SK-N-MC (cell line): Measurements from ENCODE around the gene OR52H1.

Source experiments
- DNase-seq: peaks from one replicate; pipeline ENCODE4 v3.0.0-alpha.2; 2011; ENCODE audit warnings: low read depth, low spot score
- H3K27ac ChIP-seq: fragments of 200-600 bp; sonication (generic); 2 replicates; pipeline ENCODE4 v1.5.1; 2016; ENCODE audit warnings: mixed run types
- H3K36me3 ChIP-seq: fragments of 200-600 bp; sonication (generic); 2 replicates; pipeline ENCODE4 v1.6.1; 2017; ENCODE audit warnings: antibody characterized with exemption, low read length, mixed read lengths; ENCODE audit not compliant: insufficient read depth
- H3K4me3 ChIP-seq: fragments of 200-600 bp; sonication (generic); 2 replicates; pipeline ENCODE4 v1.5.1; 2016
- H3K9ac ChIP-seq: fragments of 200-600 bp; sonication (generic); 2 replicates; pipeline ENCODE4 v1.8.0; 2017; ENCODE audit warnings: mixed run types, mixed read lengths; ENCODE audit not compliant: insufficient read length
- H3K9me3 ChIP-seq: fragments of 200-600 bp; sonication (generic); 2 replicates; pipeline ENCODE4 v1.6.1; 2017; ENCODE audit warnings: low read depth, mild to moderate bottlenecking, antibody characterized with exemption, low read length, moderate library complexity, mixed read lengths
- EZH2 ChIP-seq: fragments of 200-600 bp; sonication (generic); IDR thresholded peaks from one replicate; pipeline ENCODE4 v1.6.1; 2017; ENCODE audit warnings: antibody characterized with exemption
- FOXP2 ChIP-seq: optimal IDR thresholded peaks from 2 replicates; pipeline ENCODE3; 2011; ENCODE audit warnings: mild to moderate bottlenecking, moderate library complexity; ENCODE audit not compliant: insufficient read depth; ENCODE audit errors: extremely low read length, control extremely low read depth
- POLR2AphosphoS5 ChIP-seq: IDR thresholded peaks from 2 replicates; pipeline ENCODE4 v1.6.1; 2012; ENCODE audit warnings: mild to moderate bottlenecking, low read depth, low read length, borderline replicate concordance

OR52H1 gene

GRCh38 chr11:5505363-5506048, 42.8 kb downstream of the OR52H1 start:
- H3K27ac ChIP-seq: no peak overlapping the region
- no peak overlapping the region for H3K9ac ChIP-seq
- no peak for DNase-seq
- no peaks in the 10 kb centered on the region for H3K36me3 ChIP-seq
- TF ChIP-seq POLR2AphosphoS5 (no peak), EZH2 (no peak), FOXP2 (no peak)
- H3K4me3 ChIP-seq: no peak overlapping the region
- H3K9me3 ChIP-seq: no peaks in the 10 kb centered on the region

GRCh38 chr11:5504403-5504921, 43.9 kb downstream of the OR52H1 start:
- no peak overlapping the region for H3K9ac ChIP-seq
- H3K4me3 ChIP-seq: no peak overlapping the region
- no peaks in the 10 kb centered on the region for H3K36me3 ChIP-seq
- H3K27ac ChIP-seq: no peak overlapping the region
- H3K9me3 ChIP-seq: no peaks in the 10 kb centered on the region
- no peak for TF ChIP-seq FOXP2
- TF ChIP-seq EZH2: no peak
- DNase-seq: no peak

GRCh38 chr11:5500393-5500801, 47.9 kb downstream of the OR52H1 start:
- H3K36me3 ChIP-seq: no peaks in the 10 kb centered on the region
- no peak overlapping the region for H3K4me3 ChIP-seq
- H3K27ac ChIP-seq: no peak overlapping the region
- TF ChIP-seq EZH2: no peak
- no peak for TF ChIP-seq POLR2AphosphoS5
- TF ChIP-seq FOXP2: no peak
- no peaks in the 10 kb centered on the region for H3K9me3 ChIP-seq
- H3K9ac ChIP-seq: no peak overlapping the region
- no peak for DNase-seq

GRCh38 chr11:5499671-5500070, 48.7 kb downstream of the OR52H1 start:
- TF ChIP-seq POLR2AphosphoS5 (no peak), FOXP2 (no peak), EZH2 (no peak)
- no peak overlapping the region for H3K9ac ChIP-seq
- no peak overlapping the region for H3K4me3 ChIP-seq
- no peak overlapping the region for H3K27ac ChIP-seq
- no peaks in the 10 kb centered on the region for H3K36me3 ChIP-seq
- no peak for DNase-seq
- H3K9me3 ChIP-seq: no peaks in the 10 kb centered on the region
